DMS 273 (cell line): ENCODE data around the gene TMA7B.
A peak's percentile ranks its signal among the peaks of the same experiment; 100 is the strongest.

ENCODE experiments used
- DNase-seq: peaks from one replicate; lab custom pipeline; 2025; ENCODE audit not compliant: unreplicated experiment; lab: John Stamatoyannopoulos, UW

The TMA7B gene

GRCh38 chr22:39932918-39933649 is 27.1 kb upstream of the TMA7B start:
- DNase-seq = peak; percentile 59

GRCh38 chr22:39933741-39934140 is 26.5 kb upstream of the TMA7B start:
- DNase-seq = no peak

- DNase-seq = no peak
Measured at GRCh38 chr22:39935116-39935515, 25.1 kb upstream of the TMA7B start.

GRCh38 chr22:39935612-39936011 is 24.6 kb upstream of the TMA7B start:
- DNase-seq = no peak

GRCh38 chr22:39936523-39937145 is 23.6 kb upstream of the TMA7B start:
- no peak for DNase-seq

GRCh38 chr22:39937906-39938305 is 22.3 kb upstream of the TMA7B start:
- DNase-seq = no peak

GRCh38 chr22:39938509-39939111 is 21.6 kb upstream of the TMA7B start:
- DNase-seq = no peak

- DNase-seq = no peak
Measured at GRCh38 chr22:39939830-39940229, 20.4 kb upstream of the TMA7B start.

GRCh38 chr22:39940757-39941305 is 19.4 kb upstream of the TMA7B start:
- DNase-seq = no peak

GRCh38 chr22:39941601-39942000 is 18.6 kb upstream of the TMA7B start:
- no peak for DNase-seq

GRCh38 chr22:39942439-39943230 is 17.6 kb upstream of the TMA7B start:
- DNase-seq = no peak

- DNase-seq = peak; percentile 18
Measured at GRCh38 chr22:39943337-39943736, 16.9 kb upstream of the TMA7B start.

- no peak for DNase-seq
Measured at GRCh38 chr22:39943953-39944872, 16.0 kb upstream of the TMA7B start.

- no peak for DNase-seq
Measured at GRCh38 chr22:39946126-39946502, 14.1 kb upstream of the TMA7B start.

GRCh38 chr22:39946503-39947219 is 13.5 kb upstream of the TMA7B start:
- peak; percentile 6 for DNase-seq

- DNase-seq = no peak
Measured at GRCh38 chr22:39947220-39948216, 12.7 kb upstream of the TMA7B start.

GRCh38 chr22:39949964-39950737 is 10.0 kb upstream of the TMA7B start:
- DNase-seq = no peak
